GM12875 (cell line): ENCODE results near the gene CACNA2D1.

ENCODE experiments used
- H3K4me3 ChIP-seq: one replicate; pipeline ENCODE4 v1.5.1; 2011; ENCODE audit warnings: low read depth, low read length, control low read depth
- TF ChIP-seq, protein P1 (sequence below): IDR thresholded peaks from 2 replicates; pipeline ENCODE4 v1.5.1; 2011; ENCODE audit warnings: low read depth, mild to moderate bottlenecking, control low read depth, inconsistent platforms, low read length, moderate library complexity, borderline replicate concordance; ENCODE audit not compliant: insufficient read depth

CACNA2D1 gene

DNA sequence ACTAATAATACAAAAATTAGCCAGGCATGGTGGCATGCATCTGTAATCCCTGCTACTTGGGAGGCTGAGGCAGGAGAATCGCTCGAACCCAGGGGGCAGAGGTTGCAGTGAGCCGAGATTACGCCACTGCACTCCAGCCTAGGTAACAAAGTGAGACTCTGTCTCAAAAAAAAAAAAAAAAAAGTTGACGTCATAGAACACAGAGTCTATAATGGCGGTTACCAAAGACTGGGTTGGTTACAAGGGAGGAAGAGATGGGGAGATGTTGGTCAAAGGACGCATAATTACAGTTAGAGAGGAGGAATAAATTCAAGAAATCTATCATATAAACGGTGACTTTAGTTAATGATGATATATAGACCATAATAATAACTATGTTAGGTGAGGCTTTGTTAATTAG, 364.1 kb downstream of the CACNA2D1 start:
- no peak overlapping the region for H3K4me3 ChIP-seq

DNA sequence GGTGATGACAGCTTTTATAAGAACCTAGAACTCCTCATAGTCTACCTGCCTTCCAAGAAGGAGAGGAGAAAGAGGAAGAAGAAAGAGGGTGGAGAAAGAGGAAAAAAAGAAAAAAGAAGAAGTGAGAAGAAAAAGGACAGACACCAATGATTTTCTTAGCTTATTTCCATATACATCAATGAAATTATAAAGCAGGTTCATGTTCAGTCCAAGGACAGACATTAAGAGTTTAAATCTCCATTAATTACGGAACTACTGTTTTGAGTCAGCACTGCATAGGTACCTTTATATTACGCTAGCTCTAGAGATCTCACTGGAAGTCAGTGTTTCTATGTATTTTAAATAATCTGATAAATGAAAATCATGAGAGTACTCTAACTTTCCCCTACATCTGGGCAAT, 364.8 kb downstream of the CACNA2D1 start:
- H3K4me3 ChIP-seq, result no peak overlapping the region
- TF ChIP-seq, protein P1, sequence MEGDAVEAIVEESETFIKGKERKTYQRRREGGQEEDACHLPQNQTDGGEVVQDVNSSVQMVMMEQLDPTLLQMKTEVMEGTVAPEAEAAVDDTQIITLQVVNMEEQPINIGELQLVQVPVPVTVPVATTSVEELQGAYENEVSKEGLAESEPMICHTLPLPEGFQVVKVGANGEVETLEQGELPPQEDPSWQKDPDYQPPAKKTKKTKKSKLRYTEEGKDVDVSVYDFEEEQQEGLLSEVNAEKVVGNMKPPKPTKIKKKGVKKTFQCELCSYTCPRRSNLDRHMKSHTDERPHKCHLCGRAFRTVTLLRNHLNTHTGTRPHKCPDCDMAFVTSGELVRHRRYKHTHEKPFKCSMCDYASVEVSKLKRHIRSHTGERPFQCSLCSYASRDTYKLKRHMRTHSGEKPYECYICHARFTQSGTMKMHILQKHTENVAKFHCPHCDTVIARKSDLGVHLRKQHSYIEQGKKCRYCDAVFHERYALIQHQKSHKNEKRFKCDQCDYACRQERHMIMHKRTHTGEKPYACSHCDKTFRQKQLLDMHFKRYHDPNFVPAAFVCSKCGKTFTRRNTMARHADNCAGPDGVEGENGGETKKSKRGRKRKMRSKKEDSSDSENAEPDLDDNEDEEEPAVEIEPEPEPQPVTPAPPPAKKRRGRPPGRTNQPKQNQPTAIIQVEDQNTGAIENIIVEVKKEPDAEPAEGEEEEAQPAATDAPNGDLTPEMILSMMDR, result no peak

More for the DNA sequence above, 364.1 kb downstream of the CACNA2D1 start:
- TF ChIP-seq, protein P1, result no peak

DNA sequence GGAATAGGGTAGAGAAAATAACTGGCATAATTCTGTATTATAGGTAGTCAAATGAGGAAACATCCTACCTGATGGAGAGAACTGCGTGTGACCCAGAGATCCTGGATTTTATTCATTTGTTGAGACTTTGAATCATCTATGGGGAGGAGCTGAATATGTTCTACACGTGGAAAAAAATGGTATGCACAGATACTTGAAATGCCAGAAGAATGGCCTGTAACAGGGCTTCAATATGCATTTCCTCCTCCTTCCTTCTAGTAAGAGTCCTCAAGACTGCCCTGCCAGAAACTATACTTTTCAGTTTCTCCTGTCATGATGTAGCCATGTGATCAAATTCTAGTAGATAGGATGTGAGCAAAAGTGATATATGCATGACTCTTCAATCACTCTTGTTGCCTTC, 372.1 kb downstream of the CACNA2D1 start:
- no peak overlapping the region for H3K4me3 ChIP-seq
- TF ChIP-seq, protein P1, result no peak

DNA sequence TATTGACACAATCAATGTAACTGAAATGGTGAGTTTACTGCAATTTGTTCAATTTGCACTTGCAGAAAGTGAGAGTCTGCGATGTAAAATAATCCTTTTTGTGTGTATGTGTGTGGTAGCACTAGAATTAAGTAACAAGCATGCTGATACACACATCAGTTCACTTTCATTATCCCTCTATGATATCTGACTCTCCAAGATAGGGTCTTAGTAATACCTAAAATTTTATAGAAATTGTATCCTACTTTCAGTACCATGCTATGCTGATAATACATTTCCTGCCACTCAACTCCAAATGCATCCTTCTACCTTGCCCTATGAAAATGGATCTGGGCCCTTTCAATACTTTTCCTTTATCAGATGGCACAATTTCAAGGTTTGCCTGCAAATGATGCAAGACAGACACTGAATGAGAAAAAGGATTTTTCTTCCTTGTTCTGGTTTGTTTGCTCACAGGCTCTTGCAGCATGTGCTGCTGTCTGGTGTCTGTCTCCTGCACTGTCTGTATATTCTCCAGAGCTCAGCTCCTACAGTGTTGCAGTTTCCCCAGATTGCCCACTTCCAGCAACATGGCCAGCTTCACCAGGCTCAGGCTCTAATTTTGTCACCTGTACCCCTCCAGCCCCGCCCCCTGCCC, 375.8 kb downstream of the CACNA2D1 start:
- no peak overlapping the region for H3K4me3 ChIP-seq
- TF ChIP-seq, protein P1, result no peak

DNA sequence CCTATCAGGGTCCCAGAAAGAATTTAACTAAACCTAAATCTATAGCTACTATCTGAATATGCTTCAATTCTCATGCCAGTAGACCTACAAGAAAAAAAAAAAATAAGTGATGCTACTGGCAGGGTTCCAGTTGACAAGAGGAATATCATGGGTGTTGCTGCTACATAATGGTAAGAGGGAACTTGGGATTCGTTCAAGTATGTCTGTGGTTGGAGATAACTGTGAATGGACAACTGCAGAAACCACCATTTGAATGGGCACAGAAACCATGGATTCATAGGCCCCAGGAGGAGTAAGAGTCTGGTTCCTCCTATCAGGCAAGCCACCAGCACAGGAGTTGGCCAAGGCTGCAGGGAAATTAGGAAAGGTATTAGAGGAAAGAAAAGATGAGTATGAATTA, 386.1 kb downstream of the CACNA2D1 start:
- TF ChIP-seq, protein P1, result no peak

DNA sequence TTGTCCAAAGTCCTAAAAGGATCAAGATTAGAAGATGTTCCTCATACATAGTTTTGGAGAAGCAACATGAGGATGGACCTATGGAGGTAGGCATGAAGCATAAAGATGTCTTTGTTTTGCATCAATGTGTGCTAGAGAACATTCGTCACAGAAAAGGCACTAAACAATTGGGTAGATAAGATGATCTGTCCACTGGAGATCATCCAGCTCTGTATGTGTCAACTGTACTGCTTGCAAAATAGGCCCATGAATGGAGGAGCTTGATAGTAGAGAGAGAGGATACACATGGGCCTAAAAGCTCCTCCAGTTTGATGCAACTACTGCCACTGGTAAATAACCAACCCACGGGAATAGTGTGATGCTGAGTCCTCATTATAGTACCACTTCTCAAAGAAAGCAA, 387.3 kb downstream of the CACNA2D1 start:
- no peak overlapping the region for H3K4me3 ChIP-seq
- TF ChIP-seq, protein P1, result no peak

More for the DNA sequence above, 386.1 kb downstream of the CACNA2D1 start:
- no peak overlapping the region for H3K4me3 ChIP-seq

DNA sequence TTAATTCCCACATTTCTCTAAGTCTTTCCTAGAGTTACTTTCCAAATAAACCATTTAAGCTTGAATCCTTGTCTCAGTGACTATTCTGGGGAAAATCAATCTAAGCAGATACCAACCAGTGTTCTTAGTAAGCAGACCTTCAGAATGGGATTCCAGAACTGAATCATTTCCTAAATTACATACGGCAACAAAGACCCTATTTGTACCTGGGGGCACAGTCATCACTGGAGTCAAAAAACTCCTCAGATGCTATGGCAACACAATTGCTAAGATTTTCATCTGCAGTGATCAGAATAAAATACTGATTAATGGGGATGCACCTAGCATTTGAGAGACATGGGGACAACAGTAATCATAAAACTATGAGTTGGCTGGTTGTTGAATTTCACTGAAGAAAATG, 389.0 kb downstream of the CACNA2D1 start:
- no peak overlapping the region for H3K4me3 ChIP-seq
- TF ChIP-seq, protein P1, result no peak
